ENCODE measurements around the gene GPR146. TPM values are rescaled to one million over a fixed set of nuclear protein-coding genes. Genes with fewer than 3 reads are reported as not detected.

Gene GPR146
- total RNA-seq, 2 donors from 2014 or later: 0.66 to 0.75 TPM

GRCh38 chr7:1062296-1063294 lies 18.2 kb downstream of the GPR146 start:
- no peak overlapping the region for H3K9ac ChIP-seq (ENCODE audit: extremely low read depth, low read length, poor library complexity, severe bottlenecking)

GRCh38 chr7:1063361-1063760 lies 19.0 kb downstream of the GPR146 start:
- Mint-ChIP-seq H3K27ac (no peak overlapping the region), H3K4me1 (peaks cover 4% of the 10 kb centered on the region), H3K4me3 (no peak overlapping the region), H3K36me3 (ENCODE audit: low read depth) (peaks cover 6% of the 10 kb centered on the region), H3K9me3 (no peaks in the 10 kb centered on the region), H3K27me3 (ENCODE audit: insufficient read depth) (no peaks in the 10 kb centered on the region)
- H3K4me1 ChIP-seq (ENCODE audit: control insufficient read depth, insufficient read depth, low read length): peaks cover 10% of the 10 kb centered on the region
- no peak overlapping the region for H3K4me3 ChIP-seq (ENCODE audit: low read length)
- no peaks in the 10 kb centered on the region for H3K9me3 ChIP-seq (ENCODE audit: control insufficient read depth, low read length)
- no peak for DNase-seq
- no peak overlapping the region for H3K27ac ChIP-seq (ENCODE audit: low read depth, low read length)
- no peaks in the 10 kb centered on the region for H3K27me3 ChIP-seq (ENCODE audit: control insufficient read depth, insufficient read depth, low read length, poor library complexity, severe bottlenecking)
- H3K9ac ChIP-seq (ENCODE audit: extremely low read depth, low read length, poor library complexity, severe bottlenecking): no peak overlapping the region
- TF ChIP-seq CTCF (conservative IDR thresholded peaks at IDR 0.05): no peak
- H3K36me3 ChIP-seq (ENCODE audit: control insufficient read depth, insufficient read depth, low read length): no peaks in the 10 kb centered on the region
- 95 to 97% methylated on average over 15 to 21 of the region's 21 CpGs for WGBS, 2 experiments (ENCODE audit: insufficient coverage in 1 of 2, insufficient read length in 1 of 2)

More at GRCh38 chr7:1062296-1063294, 18.2 kb downstream of the GPR146 start:
- H3K9me3 ChIP-seq (ENCODE audit: control insufficient read depth, low read length): no peaks in the 10 kb centered on the region
- Mint-ChIP-seq H3K4me3 (no peak overlapping the region), H3K27ac (no peak overlapping the region), H3K27me3 (ENCODE audit: insufficient read depth) (no peaks in the 10 kb centered on the region), H3K4me1 (peaks cover 4% of the 10 kb centered on the region), H3K36me3 (ENCODE audit: low read depth) (peaks cover 9% of the 10 kb centered on the region), H3K9me3 (no peaks in the 10 kb centered on the region)
- peaks cover 9% of the 10 kb centered on the region for H3K4me1 ChIP-seq (ENCODE audit: control insufficient read depth, insufficient read depth, low read length)
- H3K36me3 ChIP-seq (ENCODE audit: control insufficient read depth, insufficient read depth, low read length): no peaks in the 10 kb centered on the region
- H3K27me3 ChIP-seq (ENCODE audit: control insufficient read depth, insufficient read depth, low read length, poor library complexity, severe bottlenecking): no peaks in the 10 kb centered on the region
- no peak for TF ChIP-seq CTCF (conservative IDR thresholded peaks at IDR 0.05)
- no peak overlapping the region for H3K27ac ChIP-seq (ENCODE audit: low read depth, low read length)
- DNase-seq: no peak
- H3K4me3 ChIP-seq (ENCODE audit: low read length): no peak overlapping the region
- 92 to 96% methylated on average over 29 to 33 of the region's 33 CpGs for WGBS, 2 experiments (ENCODE audit: insufficient coverage in 1 of 2, insufficient read length in 1 of 2)

GRCh38 chr7:1064581-1064980 lies 20.2 kb downstream of the GPR146 start:
- H3K36me3 ChIP-seq (ENCODE audit: control insufficient read depth, insufficient read depth, low read length): no peaks in the 10 kb centered on the region
- WGBS, 2 experiments (ENCODE audit: insufficient coverage in 1 of 2, insufficient read length in 1 of 2): 93 to 95% methylated on average over 8 to 13 of the region's 13 CpGs
- H3K9ac ChIP-seq (ENCODE audit: extremely low read depth, low read length, poor library complexity, severe bottlenecking): no peak overlapping the region
- peaks cover 5% of the 10 kb centered on the region for H3K9me3 Mint-ChIP-seq
- no peaks in the 10 kb centered on the region for H3K27me3 ChIP-seq (ENCODE audit: control insufficient read depth, insufficient read depth, low read length, poor library complexity, severe bottlenecking)
- DNase-seq: no peak
- H3K4me3 ChIP-seq (ENCODE audit: low read length): no peak overlapping the region
- peaks cover 5% of the 10 kb centered on the region for H3K36me3 Mint-ChIP-seq (ENCODE audit: low read depth)
- H3K4me1 Mint-ChIP-seq: peaks cover 8% of the 10 kb centered on the region
- TF ChIP-seq CTCF (conservative IDR thresholded peaks at IDR 0.05): no peak
- H3K4me1 ChIP-seq (ENCODE audit: control insufficient read depth, insufficient read depth, low read length): peaks cover 11% of the 10 kb centered on the region
- no peaks in the 10 kb centered on the region for H3K27me3 Mint-ChIP-seq (ENCODE audit: insufficient read depth)
- no peaks in the 10 kb centered on the region for H3K9me3 ChIP-seq (ENCODE audit: control insufficient read depth, low read length)
- H3K4me3 Mint-ChIP-seq: no peak overlapping the region
- H3K27ac Mint-ChIP-seq: no peak overlapping the region
- no peak overlapping the region for H3K27ac ChIP-seq (ENCODE audit: low read depth, low read length)
